HG02763 (cell line): ENCODE data around the gene SYNE2.

ENCODE experiments used
- ATAC-seq: cut with Tn5 transposase; IDR thresholded peaks from one replicate; pipeline ENCODE4 v1.9.1; 2021; ENCODE audit warnings: mild to moderate bottlenecking, moderate library complexity; ENCODE audit not compliant: unreplicated experiment

Gene SYNE2

DNA sequence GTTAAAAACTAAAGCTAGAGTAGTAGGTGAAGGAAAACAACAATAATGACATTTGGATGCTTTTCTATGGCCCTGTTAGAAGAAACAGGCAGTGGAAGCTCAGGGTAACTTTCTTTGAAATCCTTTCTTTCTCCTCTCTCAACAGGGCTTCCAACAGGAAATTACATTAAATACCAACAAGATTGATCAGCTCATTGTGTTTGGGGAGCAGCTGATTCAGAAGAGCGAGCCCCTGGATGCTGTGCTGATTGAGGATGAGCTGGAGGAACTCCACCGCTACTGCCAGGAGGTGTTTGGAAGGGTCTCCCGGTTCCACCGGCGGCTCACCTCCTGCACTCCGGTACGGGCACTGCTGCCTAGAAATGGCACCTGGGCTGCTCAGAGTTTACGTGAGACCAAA lies 359.9 kb downstream of the SYNE2 start:
- ATAC-seq = no peak

DNA sequence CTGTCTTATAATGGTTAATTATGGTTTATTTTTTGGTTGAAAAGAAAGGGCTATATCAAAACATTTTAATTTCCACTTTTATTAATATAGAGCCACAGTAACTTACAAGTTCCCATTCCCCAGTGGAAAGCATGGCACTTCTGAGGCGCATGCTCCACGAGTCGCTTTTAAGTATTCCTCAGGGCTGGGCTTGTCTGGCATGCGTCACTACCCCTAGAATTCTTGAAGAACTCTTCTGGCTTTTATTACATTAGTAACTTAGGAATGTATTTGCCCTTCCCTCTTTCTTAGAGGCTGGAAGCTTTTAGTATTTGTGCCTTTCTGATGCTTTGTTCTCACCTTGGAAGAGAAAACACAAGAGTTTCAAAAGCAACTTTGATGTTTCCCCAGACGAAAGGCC lies 360.3 kb downstream of the SYNE2 start:
- ATAC-seq = no peak

DNA sequence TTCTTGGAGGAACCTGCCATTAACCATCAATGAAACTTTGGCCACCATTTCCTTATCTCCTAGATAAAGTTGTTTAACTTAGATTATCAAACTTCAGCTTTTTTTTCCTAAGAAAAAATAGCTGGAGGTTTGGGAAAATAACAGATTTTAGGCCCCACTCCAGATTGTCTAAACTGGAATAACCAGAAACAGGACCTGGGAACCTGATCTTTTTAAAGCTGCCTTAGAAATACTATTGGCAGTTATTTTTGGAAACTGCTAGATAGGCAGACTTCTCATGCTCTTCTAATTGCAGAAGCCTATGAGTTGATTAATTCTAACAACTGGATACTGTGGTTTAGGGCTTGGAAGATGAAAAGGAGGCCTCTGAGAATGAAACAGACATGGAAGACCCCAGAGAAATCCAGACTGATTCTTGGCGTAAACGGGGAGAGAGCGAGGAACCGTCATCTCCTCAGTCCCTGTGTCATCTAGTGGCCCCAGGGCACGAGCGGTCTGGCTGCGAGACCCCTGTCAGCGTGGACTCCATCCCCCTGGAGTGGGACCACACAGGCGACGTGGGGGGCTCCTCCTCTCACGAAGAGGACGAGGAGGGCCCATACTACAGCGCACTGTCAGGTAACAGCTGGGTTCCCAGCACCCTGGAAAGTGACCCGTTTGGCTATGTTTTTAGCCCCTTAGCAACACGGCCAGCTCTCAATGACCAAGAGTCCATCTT lies 361.2 kb downstream of the SYNE2 start:
- no peak for ATAC-seq

DNA sequence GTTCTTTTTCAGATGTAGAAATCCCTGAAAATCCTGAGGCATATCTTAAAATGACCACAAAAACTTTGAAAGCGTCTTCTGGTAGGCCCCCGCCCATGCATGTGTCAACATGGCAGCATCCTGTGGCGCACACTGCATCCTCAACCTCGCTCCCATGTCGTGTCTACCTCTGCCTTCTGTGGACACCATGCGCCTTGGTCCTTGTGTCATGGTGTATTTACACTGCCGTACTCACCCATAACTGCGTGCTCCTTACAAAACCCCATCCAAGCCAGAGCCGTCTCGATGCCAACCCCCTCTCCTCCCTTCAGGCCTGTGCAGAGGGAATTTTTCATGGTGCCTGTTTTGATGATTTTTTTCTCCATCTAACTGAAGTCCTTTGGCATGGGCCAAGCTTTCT lies 362.5 kb downstream of the SYNE2 start:
- no peak for ATAC-seq

DNA sequence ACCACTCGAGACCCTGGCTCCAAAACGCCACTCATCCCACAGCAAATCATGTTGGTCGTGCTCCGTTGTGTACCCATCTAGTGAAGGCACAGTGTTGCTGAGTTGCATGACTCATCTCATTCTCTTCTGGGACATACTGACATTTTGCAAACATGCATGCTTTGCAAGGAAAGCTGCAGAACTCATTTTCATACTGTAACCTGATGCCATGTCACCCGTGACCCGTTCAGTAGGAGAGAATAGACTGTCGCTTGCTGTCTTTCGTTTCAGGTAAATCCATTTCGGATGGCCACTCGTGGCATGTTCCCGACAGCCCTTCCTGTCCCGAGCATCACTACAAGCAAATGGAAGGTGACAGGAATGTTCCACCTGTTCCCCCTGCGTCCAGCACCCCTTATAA lies 363.2 kb downstream of the SYNE2 start:
- ATAC-seq = no peak

DNA sequence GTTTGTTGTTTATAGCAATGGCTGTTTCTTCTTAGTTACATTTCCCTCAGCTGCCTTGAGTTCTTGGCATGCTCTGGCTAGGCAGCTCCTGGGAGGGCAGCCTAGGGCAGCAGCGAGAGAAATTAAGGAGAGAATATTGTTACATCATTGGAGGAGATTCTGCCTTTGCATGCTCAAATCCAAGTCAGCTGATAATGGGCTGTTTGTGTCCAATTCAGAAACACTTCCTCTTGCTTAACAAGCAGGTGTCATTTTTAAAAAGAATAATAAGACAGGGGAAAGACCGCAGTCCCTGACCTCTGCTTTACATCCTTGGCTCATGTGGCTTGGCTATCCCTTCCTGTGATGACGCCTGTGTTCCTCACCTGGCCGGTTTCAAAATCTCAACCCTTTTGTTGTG lies 364.5 kb downstream of the SYNE2 start:
- no peak for ATAC-seq

DNA sequence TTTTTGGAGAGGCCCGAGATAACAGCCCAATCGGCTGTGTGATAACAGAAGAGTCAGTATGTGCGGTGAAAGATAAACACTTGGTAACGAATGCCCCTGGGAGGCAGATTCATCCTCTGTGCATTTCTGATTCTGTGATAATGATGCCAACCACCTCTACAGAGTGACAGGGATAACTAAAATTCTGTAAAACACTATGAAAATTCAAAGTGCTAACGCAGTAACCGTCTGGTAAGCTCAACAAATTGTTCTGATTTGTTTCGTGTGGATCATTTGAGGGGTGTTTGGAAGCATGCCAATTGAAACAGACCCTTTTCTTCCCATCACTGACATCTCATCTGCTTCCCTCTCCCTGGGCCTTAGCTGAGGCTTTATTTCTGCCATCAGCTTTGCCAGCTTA lies 365.0 kb downstream of the SYNE2 start:
- no peak for ATAC-seq

DNA sequence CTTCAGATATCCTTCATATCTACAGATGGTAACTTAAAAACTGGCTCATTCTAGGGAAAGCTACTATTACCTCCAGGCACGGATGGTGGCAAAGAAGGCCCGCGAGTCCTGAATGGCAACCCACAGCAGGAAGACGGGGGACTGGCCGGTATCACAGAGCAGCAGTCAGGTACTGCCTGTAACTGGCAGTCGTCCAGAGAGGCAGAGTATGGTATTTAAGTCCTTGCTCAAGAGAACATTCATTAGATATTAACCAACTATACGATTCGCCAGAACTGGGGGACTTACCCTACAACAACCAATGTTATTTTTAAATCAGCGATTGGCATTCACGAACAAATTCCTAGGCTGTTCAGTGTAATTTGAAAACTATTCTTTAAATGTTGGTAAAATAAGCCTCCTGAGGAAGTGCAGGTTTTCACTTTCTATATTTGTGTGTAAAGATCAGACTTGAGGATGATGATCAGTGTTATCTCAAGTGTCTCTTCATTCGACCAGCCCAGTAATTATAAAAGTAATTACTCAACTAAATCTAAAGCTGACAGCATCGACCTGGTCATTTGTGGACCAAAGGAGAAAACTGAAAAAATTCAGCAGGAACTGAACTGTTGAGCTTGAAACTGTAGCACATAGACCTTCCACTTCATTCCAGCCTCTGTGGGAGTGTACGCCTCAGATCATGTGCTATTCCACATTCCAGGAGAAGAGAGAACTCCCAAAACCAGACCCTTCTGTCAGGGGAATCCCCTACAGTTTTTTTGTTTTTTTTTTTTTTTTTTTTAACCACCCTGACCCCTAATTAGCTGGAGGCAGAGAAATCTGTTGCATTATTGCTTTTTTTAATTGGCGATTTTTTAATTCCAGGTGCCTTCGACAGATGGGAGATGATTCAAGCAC lies 365.8 kb downstream of the SYNE2 start:
- ATAC-seq = no peak

DNA sequence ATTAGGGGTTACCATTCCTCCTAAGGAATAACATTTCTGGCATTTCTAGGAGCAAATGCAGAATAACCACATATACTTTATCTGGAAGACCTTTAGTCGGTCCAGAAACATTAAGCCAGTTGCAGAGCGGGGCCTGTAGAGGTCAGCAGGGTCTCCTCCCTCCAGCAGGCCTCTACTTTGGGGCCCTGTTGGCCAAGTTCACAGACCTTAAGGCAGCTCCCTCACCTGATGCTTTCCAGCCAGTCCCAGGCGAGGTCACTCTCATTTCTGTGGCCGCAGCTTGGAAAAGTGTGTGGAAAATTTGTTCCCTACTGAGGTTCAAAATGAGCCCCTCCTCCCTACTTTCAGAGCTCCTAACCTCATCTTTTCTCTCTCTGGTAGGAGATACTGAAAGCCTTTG lies 367.3 kb downstream of the SYNE2 start:
- no peak for ATAC-seq

DNA sequence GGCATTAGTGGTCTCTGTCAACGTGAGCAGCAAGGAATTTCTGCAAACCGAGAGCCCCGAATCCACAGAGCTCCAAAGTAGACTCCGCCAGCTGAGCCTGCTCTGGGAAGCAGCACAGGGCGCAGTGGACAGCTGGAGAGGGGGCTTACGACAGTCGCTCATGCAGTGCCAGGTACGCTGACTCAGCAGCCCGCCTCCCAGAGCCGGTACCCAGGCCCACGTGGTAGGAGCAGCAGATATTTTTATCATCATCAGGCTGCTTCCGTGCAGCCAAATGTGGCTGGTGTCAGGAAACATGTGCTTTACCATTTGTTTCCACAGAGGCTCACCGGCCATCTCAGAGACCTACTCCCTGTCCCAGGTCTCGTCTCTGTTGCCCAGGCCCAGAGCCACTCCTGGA lies 367.7 kb downstream of the SYNE2 start:
- no peak for ATAC-seq

DNA sequence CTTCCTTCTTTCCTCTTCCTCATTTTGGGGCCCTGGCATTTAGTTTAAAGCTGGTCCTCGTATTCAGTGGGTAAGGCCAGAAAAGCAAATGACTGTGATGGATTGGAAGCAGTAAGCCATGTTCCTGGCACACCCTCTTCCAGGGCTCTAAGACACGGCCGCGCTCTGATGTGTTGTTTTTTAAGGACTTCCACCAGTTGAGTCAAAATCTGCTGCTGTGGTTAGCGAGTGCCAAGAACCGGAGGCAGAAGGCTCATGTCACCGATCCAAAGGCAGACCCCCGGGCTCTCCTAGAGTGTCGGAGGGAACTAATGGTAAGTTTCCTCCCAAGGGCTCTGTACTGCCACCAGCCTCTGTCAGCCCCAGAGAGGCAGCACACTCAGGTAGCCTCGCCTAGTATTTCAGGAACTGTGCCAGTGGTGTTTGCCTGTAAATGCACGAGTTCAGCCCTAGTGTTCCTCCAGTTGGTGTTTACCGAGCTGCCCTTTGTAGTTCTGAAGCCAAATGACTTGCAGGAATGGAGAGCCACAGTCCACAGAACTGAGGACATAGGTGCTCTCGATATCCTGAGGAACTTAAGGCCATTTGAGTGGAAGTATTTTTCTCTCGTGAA lies 368.7 kb downstream of the SYNE2 start:
- ATAC-seq = no peak

DNA sequence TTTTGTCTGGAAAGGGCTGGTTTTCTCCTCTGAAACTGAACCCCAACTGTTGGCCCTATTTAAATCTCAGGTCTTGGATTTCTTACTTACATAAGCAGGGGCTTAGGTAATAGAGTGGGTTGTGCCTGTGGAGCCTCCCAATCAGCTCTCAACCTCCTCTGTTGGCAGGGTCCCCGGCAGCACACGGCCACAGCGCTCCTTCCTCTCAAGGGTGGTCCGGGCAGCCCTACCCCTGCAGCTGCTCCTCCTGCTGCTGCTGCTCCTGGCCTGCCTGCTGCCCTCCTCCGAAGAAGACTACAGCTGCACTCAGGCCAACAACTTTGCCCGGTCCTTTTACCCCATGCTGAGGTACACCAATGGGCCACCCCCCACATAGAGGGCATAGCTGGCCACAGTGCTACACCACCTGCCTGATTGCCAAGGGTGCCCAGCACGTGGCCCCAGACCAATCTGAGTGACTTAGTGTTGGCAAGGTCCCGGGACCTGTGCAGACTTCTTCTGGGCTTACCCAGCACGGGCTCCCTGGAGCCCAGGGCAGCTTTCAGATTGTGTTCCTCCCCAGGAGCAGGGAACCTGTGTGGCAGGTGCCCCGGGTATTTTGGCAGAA lies 372.4 kb downstream of the SYNE2 start:
- ATAC-seq = no peak

DNA sequence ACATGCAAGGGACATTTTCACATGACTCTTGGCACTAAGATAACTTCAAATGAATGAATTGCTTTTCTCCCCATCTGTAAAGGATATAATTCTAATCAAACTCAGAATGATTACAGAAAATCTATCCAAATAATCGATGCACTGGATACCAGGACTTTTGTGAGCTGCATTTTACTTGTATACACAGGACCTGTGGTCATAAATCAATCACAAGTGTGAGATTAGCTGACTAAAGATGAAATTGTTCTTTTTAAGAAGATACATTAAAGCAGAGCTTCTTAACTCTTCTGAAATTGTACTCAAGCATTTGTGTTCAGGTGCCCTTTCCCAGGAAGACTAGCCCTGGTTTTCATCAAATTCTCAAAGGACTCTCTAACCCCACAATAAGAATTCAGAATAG lies 375.1 kb downstream of the SYNE2 start:
- no peak for ATAC-seq

DNA sequence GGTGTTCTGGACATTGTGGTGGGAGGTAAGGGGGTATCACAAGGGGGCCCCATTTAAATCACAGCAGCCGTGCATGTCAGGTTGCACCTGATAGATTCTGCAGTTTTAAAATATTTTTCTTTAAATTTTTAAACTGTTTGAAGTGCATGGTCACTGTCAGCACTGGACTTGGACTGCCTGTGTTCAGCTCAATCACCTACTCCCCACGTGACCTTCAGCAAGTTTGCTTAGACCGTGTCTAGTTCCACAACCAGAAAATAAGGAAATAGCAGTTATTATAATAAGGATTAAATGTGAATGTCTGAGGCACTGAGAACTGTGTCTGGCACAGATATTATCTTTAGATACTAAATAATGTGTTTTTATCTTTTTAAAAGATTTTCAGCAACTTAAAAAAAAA lies 376.7 kb downstream of the SYNE2 start:
- no peak for ATAC-seq

DNA sequence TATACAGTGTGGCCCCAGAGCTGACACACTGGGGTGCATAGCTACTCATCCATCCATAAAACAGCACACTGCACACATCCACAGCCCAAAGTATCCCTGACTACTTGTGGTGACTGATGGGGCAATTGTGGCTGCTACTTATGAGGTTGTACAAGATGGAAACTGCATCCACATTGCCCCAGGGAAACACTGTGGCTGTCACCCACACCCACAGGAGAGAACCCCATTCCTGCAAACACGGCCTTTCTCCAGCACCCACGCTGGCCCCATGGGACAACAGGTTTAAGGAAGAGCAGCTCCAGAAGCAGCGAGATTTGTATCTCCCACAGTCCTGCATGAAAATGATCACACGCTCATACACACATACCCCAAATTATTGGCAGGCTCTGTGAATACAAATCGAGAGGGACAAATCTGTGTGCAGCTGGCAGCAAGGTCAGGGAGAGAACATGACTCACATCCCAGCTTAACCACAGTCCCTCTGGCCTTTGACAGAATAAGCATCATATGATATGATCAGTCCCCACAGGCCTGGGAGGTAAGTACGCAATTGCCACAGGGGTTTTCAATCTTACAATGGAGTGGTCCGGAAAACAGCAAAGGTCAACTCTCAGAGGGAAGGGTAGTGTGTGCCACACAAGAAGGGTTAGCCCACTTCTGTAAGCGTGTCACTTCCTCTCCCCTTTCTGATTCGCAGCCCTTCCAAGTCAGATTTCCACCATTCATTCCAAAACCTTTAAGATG lies 379.5 kb downstream of the SYNE2 start:
- peak; percentile 29 for ATAC-seq

DNA sequence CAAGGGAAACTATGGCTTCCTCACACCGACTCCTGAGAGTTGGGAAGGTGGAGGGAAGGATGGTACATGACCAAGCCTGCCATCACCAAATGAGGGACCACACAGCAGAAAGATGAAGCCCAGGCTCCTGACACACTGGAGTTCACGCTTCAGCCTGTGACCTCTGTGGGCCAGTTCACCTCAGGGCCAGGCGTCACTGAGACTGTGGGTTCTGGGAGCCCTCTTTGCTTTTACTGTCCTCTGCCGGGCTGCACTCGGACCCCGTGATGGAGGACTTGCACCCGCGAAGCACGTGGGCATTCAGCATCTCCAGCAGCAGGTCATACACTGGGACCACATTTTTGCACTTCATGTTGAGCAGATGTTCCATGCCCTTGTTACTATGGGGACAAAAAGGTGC lies 380.1 kb downstream of the SYNE2 start:
- ATAC-seq = no peak

DNA sequence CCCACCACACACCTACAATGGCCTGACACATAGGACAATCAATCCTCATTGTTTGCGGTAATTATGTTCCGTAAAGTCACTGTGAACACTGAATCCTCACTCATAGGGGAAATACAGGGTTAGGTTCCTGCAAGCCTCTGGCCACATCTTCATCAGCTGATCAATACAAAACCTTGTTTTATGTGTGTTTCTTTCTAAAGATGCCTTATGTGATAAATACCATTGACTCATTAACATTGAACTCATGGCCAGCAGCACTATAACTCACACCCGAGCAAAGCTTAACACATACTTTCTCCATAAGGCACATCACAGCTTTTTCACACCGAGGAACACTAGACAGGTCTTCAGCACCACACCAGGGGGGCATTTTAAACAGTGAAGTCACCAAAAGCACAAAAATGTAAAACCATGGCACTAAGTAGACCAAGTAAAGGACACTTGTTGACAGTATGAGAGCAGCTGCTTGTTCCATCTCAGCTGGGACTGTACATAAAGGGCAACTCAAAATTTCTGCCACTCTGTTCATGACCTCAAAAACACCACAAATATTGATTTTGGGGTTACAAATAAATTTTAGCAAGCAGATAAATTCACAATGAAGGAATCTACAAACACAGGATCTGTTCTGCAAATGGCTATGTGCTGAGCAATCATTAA lies 380.9 kb downstream of the SYNE2 start:
- ATAC-seq = no peak

DNA sequence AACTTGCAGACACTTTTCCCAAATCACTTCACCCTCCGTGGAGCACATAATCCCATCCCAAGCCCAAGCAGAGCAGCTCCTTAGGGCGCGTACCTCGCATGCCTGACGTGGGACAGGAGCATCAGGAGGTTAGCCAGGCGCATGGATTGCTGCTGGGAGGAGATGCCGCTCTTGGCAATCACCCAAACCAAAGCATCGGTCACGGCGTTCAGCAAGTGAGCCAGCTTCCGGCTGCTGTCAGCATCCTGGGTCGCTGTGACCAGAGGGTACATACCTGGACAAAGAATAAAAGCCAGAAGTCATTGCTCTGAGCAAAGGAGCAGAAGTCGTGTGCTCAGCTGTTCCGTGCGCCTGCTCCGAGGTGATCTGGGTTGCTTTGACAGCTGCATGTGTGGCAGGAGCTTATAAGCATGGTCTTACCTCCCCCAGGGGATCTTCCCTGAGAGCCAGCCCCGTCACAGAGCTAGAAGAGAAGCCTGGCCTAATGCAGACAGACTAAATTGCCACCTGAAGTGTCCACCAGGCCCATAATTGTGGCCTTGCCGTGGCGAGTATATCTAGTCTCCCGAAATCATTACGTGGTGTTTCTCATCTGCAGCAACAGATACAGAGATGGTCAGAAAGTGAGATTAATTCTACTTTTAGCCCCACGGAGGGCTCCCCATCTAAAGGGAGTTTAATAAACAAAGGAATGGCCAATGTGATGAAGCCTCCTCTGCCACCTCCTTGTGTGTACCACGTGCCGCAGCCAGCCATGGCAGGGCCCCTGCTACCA lies 382.3 kb downstream of the SYNE2 start:
- no peak for ATAC-seq
